NK-92 treated with Interleukin-12 subunit alpha and Interleukin-12 subunit beta, amount 100 ng/mL, for 24 hours (cell line): Measurements from ENCODE around the gene SLITRK2.

Experiments used
- DNase-seq: peaks from one replicate; lab custom pipeline; 2025; lab: John Stamatoyannopoulos, UW

SLITRK2 gene

GRCh38 chrX:145861818-145862217 lies 44.2 kb downstream of the SLITRK2 start:
- no peak for DNase-seq

- no peak for DNase-seq
Observed at GRCh38 chrX:145865082-145865481, 47.5 kb downstream of the SLITRK2 start.
